ENCODE measurements around the gene PWP2. TPM values are rescaled to one million over a fixed set of nuclear protein-coding genes. Genes with fewer than 3 reads are reported as not detected.
"Not testable (repeated sequence)": the region's sequence is repeated elsewhere in the genome, so short reads cannot be mapped to it uniquely, and the experiment has no call there.

PWP2 gene
- total RNA-seq, 3 donors from 2014 or later (not counting 1 experiment from before 2014, with no cell fraction given): 28.5 to 32.7 (median 32.7) TPM

DNA sequence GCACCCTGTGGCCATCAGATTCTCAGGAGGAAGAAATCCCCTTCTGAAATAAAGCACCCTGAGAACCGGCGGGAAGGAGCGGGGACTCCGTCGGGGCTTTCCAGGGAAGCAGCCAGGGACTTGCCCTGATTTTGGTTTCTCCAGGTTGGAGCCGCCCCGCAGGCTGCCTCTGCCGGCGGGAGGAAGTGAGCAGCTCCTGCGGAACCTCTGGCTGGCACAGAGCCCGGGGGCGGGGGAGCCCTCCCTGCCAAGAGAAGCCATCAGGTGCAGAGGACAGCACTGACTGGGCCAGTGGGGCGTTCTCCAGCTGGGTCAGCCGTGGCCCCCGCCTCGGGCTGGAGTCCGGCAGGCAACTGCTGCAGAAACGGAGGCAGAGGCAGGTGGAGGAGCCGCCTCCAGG, 65.5 kb downstream of the PWP2 start:
- H3K27me3 ChIP-seq (ENCODE audit: control insufficient read depth, insufficient read depth, low read length); H3K9me3 Mint-ChIP-seq; H3K4me3 Mint-ChIP-seq; H3K4me1 Mint-ChIP-seq; DNase-seq; H3K36me3 ChIP-seq (ENCODE audit: control insufficient read depth, insufficient read depth, low read length); H3K4me3 ChIP-seq (ENCODE audit: low read length); H3K27ac ChIP-seq (ENCODE audit: low read length); H3K4me1 ChIP-seq (ENCODE audit: control insufficient read depth, insufficient read depth, low read length); intact Hi-C loops (cut with micrococcal nuclease); H3K36me3 Mint-ChIP-seq; H3K9me3 ChIP-seq (ENCODE audit: control insufficient read depth, insufficient read depth, low read length); H3K27ac Mint-ChIP-seq; H3K27me3 Mint-ChIP-seq (ENCODE audit: low read depth in 2 of 2); ATAC-seq: not testable (repeated sequence)
- no CpG with 5 or more reads among the region's 19 CpGs for WGBS (ENCODE audit: insufficient coverage)

DNA sequence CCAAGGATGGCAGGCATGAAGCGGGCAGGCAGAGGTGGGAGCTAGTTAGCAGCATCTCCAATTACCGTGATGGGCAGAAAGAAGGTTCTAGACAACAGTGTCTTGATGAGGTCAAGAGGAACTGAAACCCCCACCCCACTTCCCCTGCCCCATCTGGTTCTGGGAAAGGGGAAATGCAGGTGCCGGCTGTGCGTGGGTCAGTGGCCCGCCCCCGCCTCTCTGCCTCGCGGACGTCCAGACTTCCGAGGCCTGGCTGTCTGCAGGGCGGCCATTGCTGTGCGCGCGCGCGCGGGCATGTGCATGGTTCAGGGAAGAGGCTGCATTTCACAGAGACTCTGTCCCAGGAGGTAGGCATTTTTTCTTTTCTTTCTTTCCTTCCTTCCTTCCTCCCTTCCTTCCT, 68.0 kb downstream of the PWP2 start:
- H3K27me3 ChIP-seq (ENCODE audit: control insufficient read depth, insufficient read depth, low read length); H3K4me3 Mint-ChIP-seq; DNase-seq; H3K9me3 ChIP-seq (ENCODE audit: control insufficient read depth, insufficient read depth, low read length); H3K36me3 Mint-ChIP-seq; H3K4me3 ChIP-seq (ENCODE audit: low read length); H3K4me1 Mint-ChIP-seq; H3K27ac ChIP-seq (ENCODE audit: low read length); intact Hi-C loops (cut with micrococcal nuclease); H3K4me1 ChIP-seq (ENCODE audit: control insufficient read depth, insufficient read depth, low read length); H3K27me3 Mint-ChIP-seq (ENCODE audit: low read depth in 2 of 2); H3K27ac Mint-ChIP-seq; H3K36me3 ChIP-seq (ENCODE audit: control insufficient read depth, insufficient read depth, low read length); H3K9me3 Mint-ChIP-seq: not testable (repeated sequence)
- WGBS (ENCODE audit: insufficient coverage): no CpG with 5 or more reads among the region's 17 CpGs
- peak in 1 of 3 donors; percentile 53 for ATAC-seq

DNA sequence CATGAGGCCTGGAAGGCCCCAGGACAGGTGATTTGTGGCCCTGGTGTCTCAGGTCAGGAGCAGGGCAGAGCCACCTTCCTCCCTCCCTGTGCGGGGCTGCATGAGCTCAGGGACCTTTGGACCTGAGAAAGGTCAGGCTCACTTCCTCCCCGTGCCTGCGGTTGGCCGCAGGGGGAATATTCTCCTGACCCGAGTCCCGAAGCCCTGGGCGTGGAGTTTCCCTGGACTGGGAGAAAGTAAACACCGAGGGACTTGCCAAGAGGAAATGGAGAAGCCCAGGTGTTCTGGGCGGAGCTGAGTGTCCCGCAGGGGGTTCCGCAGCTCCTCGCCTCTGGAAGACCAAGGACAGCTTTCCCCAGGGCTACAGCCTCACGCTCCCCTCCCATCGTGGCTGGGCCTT, 68.9 kb downstream of the PWP2 start:
- H3K36me3 Mint-ChIP-seq; H3K9me3 Mint-ChIP-seq; H3K27ac ChIP-seq (ENCODE audit: low read length); H3K36me3 ChIP-seq (ENCODE audit: control insufficient read depth, insufficient read depth, low read length); H3K27me3 ChIP-seq (ENCODE audit: control insufficient read depth, insufficient read depth, low read length); intact Hi-C loops (cut with micrococcal nuclease); H3K4me3 ChIP-seq (ENCODE audit: low read length); H3K27me3 Mint-ChIP-seq (ENCODE audit: low read depth in 2 of 2); H3K4me1 ChIP-seq (ENCODE audit: control insufficient read depth, insufficient read depth, low read length); DNase-seq; ATAC-seq; H3K9me3 ChIP-seq (ENCODE audit: control insufficient read depth, insufficient read depth, low read length); H3K4me3 Mint-ChIP-seq; H3K27ac Mint-ChIP-seq; H3K4me1 Mint-ChIP-seq: not testable (repeated sequence)
- no CpG with 5 or more reads among the region's 14 CpGs for WGBS (ENCODE audit: insufficient coverage)

Other genes starting within 250 kb of the PWP2 start
- 10 to 100 TPM; 39.5 to 45.7 (median 42.3) TPM for gene AGPAT3, start 242.2 kb upstream of the PWP2 start, total RNA-seq
- 100 to 1,000 TPM; 187 to 232 (median 213) TPM for gene TRAPPC10, start 95.1 kb upstream of the PWP2 start, total RNA-seq
- gene GATD3, start 26.3 kb downstream of the PWP2 start, total RNA-seq: 10 to 100 TPM; 24.8 to 37.1 (median 27.8) TPM
- 1 to 10 TPM; 1.7 to 4.5 (median 2.9) TPM for gene ICOSLG, start 133.5 kb downstream of the PWP2 start, total RNA-seq
- not detected for gene DNMT3L, start 154.5 kb downstream of the PWP2 start, total RNA-seq
- gene AIRE, start 178.5 kb downstream of the PWP2 start, total RNA-seq: not detected
- gene PFKL, start 192.7 kb downstream of the PWP2 start, total RNA-seq: 10 to 100 TPM; 89.7 to 91.3 (median 89.9) TPM
- gene CFAP410, start 232.0 kb downstream of the PWP2 start, total RNA-seq: 10 to 100 TPM; 43.6 to 47.4 (median 46.7) TPM
- 10 to 100 TPM; 21.7 to 70.5 (median 25.2) TPM for gene TRPM2, start 246.2 kb downstream of the PWP2 start, total RNA-seq